PC-3 (cell line): ENCODE results near the gene SPINK4.

ENCODE experiments used
- EZH2 ChIP-seq: fragments of 300-600 bp; sonication (generic); IDR thresholded peaks from one replicate; pipeline ENCODE4 v1.6.1; 2017; ENCODE audit warnings: antibody characterized with exemption, mild to moderate bottlenecking, low read length; ENCODE audit not compliant: unreplicated experiment
- TF ChIP-seq, protein P1 (sequence below): fragments of 300-600 bp; sonication (generic); conservative IDR thresholded peaks from 2 replicates; pipeline ENCODE4 v1.5.1; 2017; ENCODE audit warnings: antibody characterized with exemption, low read depth, mild to moderate bottlenecking, low read length

DNA sequence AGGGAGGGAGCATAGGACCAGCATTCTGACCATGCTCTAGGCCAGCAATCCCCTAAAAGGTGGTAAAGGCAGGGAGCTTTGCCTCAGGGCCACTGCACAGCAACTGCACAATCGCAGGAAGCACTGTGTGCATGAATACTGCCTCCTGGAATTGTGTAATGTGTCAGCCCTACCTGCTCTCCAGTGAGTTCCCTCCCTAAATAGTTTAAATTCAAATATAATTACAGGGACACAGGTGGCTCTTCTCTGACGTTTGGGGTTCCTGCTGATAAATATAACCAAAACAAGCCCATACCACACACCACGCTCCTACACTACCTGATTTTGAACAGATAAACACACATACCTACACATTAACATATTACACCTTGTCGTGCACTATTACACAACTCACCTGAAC, 15.5 kb downstream of the SPINK4 start:
- TF ChIP-seq, protein P1, sequence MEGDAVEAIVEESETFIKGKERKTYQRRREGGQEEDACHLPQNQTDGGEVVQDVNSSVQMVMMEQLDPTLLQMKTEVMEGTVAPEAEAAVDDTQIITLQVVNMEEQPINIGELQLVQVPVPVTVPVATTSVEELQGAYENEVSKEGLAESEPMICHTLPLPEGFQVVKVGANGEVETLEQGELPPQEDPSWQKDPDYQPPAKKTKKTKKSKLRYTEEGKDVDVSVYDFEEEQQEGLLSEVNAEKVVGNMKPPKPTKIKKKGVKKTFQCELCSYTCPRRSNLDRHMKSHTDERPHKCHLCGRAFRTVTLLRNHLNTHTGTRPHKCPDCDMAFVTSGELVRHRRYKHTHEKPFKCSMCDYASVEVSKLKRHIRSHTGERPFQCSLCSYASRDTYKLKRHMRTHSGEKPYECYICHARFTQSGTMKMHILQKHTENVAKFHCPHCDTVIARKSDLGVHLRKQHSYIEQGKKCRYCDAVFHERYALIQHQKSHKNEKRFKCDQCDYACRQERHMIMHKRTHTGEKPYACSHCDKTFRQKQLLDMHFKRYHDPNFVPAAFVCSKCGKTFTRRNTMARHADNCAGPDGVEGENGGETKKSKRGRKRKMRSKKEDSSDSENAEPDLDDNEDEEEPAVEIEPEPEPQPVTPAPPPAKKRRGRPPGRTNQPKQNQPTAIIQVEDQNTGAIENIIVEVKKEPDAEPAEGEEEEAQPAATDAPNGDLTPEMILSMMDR = no peak
- TF ChIP-seq EZH2 = no peak
